HG03442 (cell line): Measurements from ENCODE around the gene NOTO.

Experiments used
- ATAC-seq: cut with Tn5 transposase; IDR thresholded peaks from one replicate; pipeline ENCODE4 v1.9.1; 2021; ENCODE audit warnings: mild to moderate bottlenecking, moderate library complexity; ENCODE audit not compliant: unreplicated experiment

The NOTO gene

DNA sequence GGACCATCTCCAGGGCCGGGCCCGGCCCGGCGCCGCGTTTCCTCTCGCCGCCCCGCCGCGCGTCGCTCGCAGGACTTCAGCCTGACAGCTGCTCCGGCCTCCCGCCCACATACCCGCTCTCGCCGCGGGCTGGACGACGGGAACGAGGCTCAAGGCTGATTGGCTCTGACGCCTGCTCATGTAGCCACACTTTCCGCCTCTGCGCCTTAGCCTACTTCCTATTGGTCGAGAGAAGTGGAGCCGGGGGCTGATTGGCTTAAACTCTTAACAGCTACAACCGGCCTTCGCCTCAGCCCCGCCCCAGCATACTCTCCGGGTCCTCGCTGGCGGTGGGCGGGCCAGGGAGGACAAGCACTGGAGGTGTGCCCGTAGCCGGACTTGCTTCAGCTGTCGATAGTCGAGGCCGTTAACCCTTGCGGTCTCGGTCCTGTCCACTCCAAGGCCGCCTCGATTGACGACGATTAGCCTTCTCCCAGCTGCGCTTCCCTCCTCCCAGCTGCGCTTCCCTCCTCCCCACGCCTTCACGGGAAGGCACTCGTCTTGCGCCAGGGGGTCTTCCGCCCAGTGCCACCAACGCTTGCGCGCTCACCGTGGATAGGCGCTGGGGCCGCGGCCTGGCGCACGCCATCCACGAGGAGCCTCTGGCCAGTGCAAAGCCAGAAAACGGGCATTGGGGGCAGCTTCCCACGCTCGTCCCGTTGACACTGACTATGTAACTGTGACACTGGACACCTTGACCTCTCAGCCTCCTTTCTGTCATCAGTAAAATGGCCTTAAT, 31.0 kb downstream of the NOTO start, which contains the start of gene PRADC1:
TSS of gene PRADC1 (minus strand) at position 86 of the 778 bp plus-strand sequence. CDS start at position 7, 79 bp downstream.
- peak; percentile 89 for ATAC-seq

DNA sequence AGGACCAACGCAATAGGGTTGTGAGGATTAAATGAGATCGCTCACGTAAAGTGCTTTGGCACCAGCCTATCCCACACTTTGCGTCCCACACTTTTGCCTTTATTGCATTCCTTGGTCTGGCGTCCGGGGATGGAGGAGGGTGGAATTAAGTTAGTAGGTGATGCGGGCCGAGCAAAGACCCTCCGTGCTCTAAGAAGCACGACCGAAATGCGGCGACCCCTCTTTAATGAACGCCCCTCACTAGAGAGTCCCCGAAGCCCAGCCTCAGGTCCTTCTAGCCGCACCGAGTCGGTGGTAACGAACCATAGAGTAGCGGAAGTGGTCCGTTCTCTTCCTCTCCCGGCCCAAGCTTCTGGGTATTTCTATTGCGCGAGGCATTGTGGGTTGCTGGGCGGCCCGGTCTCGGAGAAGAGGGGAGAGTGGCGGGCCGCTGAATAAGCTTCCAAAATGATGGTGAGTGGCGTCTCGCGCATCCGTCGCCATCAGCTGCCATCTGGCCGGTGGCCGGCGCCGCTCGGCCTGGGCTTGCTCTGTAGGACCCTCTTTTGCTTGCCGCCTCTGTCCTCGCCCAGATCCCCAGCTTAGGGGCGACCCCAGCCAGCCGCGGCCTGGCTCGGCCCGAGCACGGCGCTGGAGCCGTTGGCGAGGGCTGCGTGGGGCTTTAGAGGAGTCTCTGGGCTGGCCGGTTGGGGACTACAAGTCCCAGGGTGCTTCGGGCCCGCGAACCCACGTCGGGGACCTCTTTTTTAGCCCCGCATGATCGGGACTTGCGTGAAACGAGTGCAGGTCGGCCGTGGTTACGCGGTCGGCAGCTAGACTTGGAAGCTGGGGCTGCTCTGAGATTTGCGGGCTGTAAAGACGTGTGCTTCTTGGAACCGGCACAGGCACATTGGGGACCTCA, 31.8 kb downstream of the NOTO start, which contains the start of gene CCT7:
TSS of gene CCT7 (plus strand) at position 377 of the 901 bp plus-strand sequence. CDS start at position 448, 71 bp downstream.
- peak; percentile 54 for ATAC-seq

DNA sequence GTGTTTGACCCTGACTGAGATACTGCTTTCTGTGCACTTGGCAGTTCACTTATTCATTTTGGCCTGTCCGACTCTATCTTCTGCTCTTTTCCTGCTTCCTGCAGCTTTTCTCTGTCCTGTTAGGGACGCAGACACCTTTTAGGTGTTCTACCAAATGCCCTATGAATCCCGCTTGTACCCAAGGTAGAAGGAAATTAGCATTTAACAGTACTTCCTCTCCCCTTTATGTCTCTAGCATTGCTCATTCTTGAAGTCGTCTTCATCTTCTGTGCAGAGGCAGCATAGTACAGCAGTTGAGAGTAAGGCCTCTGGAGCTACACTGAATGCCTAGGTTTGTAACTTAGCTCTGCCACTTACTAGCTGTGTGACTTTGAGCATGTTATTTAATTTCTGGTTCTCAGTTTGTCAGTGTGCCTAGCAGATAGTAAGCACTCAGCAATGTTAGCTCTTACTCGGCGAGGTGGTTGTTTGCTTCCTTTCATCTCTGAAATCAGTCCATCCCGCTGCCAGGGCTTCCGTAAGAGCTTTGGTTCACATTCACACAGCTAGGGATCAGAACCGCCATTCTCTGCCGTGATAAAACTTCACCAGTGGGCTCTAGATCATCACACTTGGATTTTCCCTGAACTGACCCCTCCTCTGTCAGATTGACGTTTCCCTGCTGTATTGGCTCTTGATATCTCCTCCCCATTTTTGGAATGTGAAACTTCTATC, 33.1 kb downstream of the NOTO start:
- ATAC-seq, result no peak

DNA sequence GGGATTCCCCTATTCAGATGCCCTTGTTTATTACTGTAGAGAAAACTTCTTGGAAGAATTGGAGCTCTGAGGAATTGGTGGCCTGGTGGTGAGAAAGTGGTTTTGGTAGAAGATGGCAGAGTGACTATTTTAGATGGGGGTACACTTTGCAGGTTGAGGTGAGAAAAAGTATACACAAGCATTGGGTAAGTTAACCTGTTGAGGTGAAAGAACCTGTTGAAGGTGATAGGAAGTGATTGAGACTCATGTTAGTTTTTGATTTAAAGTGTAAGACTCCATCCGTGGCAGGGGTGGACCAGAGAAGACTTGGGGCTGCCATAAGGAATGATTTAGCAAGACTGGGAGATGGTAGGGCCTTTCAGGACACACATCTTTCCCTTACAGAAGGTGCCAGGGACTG, 34.8 kb downstream of the NOTO start:
- ATAC-seq, result no peak

DNA sequence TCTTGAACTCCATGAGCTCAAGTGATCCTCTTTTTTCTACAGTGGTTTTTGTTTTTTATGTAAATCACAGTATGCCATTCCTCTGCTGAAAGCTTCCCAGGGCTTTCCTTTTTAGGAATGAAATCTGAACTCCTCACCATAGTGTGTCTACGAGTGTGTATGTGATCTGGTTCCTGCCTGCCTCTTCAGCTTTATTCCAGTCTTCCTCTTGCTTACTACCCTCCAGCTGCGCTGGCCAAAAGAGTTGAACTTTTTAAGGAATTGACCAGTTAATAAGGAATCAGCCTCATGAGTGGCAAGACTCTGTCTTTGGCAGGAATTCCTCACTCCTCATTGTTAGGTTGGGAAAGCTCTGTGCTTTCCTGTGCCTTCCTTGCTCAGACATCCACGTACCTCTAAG, 35.8 kb downstream of the NOTO start:
- no peak for ATAC-seq

DNA sequence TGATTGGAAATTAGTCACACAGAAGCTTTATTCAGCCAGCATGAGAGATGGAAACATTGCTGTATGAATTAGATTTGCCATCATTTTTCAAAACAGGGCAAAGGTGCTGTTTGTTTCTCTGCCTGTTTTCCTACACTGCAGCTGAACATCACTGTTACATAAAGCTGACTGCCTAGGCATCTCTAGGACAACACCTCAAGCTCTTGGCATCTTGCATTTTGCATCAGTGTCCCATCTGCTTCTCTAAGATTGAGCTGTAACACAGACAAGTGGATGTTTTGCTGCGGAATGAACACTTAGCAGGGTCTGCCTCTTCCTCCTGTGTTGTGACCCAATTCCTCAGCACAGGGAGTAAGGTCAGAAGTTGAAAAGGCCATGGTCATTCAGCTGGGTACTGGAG, 36.6 kb downstream of the NOTO start:
- no peak for ATAC-seq

DNA sequence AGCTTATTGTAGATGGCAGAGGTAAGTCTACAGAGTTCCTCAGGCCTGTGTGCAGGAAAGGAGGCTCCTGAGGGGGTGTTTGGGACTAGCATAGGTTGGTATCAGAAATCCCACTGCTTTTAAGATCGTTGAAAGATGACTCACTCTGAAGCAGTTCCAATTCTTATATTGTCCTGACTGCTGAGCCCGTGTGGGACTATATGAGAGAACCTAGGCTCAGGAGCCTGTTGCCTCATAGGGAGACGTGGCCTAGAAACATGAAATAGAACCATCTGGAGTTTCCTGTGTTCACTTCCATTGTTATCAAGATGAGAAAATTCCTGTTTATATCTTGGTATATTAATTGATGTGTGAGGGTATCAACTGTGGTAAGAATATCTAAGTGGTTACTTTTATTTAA, 37.4 kb downstream of the NOTO start:
- no peak for ATAC-seq

DNA sequence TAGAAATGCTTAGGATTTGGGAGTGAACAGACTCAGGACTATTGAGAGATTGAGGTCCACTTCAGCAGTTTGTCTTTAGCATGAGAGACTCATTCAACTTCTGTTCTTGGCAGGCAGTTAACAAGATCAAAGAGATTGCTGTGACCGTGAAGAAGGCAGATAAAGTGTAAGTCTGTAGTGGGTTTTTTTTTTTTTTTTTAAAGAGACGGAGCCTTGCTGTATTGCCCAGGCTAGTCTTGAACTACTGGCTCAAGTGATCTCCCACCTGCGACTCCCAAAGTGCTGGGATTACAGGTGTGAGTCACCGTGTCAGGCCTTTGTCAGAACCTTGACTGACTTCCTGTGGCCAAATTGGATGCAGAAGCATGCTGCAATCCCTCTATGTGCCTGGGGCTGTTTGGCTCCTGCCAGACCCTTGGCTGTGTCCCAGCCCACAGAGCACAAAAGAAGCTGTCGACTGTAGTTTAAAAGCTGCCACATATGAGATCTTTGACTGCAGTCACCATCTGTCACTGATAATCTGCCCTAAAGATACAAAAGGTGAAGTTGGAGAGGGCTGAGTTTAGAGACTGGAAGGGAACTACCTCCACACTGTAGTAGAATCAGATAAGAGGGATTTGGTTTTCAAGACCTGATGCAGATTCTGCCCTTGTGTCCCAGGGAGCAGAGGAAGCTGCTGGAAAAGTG, 41.7 kb downstream of the NOTO start:
- no peak for ATAC-seq

DNA sequence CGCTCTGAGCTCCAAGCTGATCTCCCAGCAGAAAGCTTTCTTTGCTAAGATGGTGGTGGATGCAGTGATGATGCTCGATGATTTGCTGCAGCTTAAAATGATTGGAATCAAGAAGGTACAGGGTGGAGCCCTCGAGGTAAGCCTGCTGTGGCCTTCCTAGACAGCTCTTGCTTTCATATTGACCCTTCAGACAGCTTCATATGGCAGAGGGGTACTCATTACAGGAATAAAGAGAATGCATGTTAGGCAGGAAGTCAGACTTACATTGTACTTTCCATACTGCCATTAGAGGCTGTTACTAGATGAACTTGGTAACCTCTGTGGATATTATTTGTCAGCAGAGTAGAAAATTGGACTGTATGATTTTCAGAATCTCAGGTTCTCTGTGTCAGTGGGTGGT, 42.2 kb downstream of the NOTO start:
- no peak for ATAC-seq

DNA sequence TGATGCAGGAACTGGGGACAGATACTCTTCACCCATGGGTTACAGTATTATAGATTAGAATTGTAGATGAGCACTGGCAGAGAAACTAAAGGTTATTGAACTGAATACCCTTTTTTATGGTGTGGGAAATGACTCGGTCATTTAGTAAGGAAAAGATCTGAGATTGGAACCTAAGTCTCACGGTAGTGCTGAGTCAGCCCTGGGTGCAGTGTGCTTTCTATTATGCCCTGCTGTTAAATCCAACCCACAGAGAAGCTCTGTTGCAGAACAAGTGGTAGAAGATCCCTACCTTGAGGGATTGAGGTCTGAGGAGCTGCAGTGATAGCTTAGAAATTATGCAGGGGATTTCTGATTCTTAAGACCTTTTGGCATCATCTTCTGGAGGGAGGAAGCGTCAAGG, 44.5 kb downstream of the NOTO start:
- no peak for ATAC-seq

DNA sequence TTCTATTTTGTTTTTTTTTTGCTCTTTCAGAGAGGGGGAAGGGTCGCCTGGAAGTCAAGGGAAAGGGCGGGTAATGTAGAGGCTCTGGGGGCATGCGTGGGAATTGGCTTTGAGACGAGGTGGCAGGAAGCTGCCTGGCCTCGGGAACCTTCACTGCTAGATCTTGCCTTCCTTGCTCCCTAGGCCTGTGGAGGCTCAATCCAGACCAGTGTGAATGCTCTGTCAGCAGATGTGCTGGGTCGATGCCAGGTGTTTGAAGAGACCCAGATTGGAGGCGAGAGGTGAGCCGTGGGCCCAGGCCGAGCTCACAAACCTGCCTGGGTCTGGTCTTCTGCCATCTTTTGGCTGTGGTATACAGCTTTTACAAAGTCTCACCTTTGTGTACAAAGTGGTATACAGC, 47.3 kb downstream of the NOTO start:
- ATAC-seq, result no peak

DNA sequence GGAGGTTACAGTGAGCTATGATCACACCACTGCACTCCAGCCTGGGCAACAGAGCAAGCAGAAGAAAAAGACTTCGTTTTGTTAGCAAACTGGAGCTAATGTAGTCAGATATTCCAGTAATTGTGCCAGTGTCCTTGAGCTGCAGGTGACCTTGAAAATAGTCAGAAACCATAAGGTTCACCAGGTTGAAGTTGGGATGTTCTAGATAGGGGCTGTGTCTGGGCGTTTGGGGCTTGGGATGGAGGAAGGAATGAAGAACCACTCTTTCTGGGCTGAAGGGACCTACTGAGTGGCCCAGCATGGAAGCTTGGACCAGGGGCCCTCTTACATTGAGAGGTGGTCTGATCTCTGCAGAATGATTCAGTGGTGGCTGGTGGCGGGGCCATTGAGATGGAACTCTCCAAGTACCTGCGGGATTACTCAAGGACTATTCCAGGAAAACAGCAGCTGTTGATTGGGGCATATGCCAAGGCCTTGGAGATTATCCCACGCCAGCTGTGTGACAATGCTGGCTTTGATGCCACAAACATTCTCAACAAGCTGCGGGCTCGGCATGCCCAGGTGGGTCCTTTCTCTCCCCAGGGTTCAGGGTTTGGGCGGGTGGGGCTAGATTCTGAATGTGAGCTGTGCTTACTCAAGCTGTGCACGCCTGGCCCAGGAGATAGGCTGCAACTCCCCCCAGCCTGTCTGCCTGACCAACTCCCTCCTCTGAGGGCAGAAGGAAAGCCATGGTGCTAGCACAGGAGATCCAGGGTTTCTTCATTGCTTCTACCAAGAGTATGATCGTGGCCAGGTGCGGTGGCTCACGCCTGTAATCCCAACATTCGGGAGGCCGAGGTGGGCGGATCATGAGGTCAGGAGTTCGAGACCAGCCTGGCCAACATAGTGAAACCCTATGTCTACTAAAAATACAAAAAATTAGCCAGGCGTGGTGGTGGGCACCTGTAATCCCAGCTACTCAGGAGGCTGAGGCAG, 48.8 kb downstream of the NOTO start:
- ATAC-seq, result no peak

DNA sequence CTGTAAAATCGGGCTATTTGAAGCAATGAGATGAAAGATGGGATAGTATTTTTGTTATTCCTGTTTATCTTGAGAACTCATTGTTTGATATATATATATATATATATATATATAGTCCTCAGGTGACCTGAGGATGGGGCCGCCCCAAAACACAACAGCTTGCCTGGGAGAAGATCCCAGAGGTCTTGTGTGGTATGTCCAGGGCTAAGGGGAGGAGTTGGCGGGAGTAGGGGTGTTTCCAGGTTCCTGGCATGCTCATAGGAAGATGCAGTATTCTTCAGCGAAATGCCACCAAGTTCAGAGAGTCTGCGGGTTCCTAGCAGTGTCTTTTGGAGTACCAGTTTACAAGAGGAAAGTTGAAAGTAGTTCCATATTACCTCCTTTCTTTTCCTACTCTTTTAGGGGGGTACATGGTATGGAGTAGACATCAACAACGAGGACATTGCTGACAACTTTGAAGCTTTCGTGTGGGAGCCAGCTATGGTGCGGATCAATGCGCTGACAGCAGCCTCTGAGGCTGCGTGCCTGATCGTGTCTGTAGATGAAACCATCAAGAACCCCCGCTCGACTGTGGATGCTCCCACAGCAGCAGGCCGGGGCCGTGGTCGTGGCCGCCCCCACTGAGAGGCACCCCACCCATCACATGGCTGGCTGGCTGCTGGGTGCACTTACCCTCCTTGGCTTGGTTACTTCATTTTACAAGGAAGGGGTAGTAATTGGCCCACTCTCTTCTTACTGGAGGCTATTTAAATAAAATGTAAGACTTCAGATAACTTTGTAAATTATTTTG, 50.1 kb downstream of the NOTO start:
- ATAC-seq, result no peak

DNA sequence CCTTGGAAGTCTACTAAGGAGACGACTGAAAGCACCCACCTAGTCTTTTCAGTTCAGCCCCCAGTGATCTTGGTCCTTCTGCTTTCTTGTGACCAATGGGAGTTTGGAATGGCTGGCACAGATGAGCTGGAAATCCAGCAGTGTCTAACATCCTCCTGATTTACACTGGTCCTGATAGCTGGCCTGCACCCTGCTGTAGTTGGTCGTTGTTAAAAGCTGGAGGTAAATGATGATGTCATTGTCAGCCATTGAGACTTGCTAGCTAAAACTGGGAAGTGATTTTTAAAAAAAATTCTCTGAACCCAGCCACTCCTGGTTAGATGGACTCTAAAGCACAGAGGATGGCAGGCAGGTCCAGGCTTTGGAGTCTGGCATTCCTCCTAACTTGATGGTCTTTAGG, 51.0 kb downstream of the NOTO start:
- no peak for ATAC-seq

DNA sequence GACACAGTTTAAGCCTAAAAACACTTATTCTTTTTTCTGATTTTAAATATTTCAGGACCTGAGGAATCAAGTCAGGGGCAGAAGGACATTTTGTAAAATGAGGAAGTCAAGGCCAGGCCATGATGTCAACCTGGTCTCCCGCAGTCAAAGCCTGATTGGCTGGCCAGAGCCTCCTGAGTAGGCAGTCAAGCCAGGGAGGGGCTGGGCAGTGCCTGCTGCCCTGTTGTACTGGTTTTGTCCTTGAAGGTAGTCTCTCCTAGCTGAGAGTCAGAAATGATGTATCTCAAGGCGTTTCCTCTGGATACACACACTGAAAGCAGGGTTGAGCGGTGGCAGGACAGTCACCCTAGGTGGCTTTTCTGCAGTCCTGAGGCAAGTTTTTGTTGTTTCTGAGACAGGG, 51.5 kb downstream of the NOTO start:
- ATAC-seq, result no peak

DNA sequence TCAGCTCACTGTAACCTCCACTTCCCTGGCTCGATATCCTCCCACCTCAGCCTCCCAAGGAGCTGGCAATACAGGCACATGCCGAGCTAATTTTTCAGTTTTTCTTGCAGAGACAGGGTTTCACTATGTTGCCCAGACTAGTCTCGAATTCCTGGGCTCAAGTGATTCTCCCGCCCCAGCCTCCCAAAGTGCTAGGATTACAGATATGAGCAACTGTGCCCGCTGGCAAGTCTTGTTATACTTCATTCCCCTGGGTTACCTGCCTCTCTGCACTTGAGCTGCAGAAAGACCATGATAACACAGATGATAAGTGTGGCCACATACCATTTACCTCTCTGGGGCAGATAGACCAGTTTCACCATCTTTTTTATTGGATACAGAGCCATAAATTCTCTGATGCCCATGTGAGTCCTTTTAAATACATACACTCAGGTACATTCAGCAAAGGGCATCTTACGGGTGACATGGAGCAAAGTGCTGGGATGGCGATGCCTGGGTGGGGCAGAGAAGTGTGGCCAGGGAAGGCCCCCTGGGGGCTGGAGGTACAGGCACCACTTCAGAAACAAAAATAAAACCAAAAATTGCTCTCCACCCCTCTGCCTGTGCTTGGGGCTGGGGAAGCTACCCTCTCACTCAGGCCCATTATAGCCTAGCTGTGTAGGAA, 52.1 kb downstream of the NOTO start:
- ATAC-seq, result no peak

DNA sequence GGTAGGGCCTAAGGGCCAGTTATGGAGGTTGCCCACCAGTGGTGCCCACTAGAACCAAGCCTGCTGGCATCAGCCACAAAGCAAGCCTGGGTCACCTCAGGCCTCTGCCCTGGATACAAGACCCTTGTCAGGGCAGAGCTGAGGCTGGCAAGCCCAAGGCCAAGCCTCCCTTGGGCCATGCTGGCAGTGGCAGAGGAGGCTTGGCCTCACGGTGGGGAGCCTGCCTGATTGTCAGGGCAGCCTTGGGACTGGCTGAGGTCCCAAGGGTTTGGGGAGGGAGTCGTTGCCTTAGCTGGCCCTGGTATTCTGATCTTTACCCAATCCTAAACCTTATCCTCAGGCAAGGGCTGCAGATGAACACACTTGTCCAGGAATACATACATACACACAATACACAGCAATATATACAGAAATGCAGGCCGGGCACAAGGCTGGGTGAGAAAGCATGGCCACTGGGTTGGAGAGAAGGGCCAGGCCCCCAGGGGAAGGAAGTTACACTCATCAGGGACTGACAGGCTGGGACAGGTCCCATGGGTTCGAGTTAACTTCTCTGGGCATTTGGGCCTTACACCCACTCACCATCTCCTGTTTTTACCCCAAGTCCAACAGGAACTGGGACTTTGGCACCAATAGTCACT, 52.8 kb downstream of the NOTO start:
- no peak for ATAC-seq
